H1 (cell line): ENCODE results near the gene CDH20. TPM values are rescaled to one million over a fixed set of nuclear protein-coding genes. Genes with fewer than 3 reads are reported as not detected.
A peak's percentile ranks its signal among the peaks of the same experiment; 100 is the strongest.

Source experiments
- EGR1 ChIP-seq: IDR thresholded peaks from 2 replicates; pipeline ENCODE4 v1.6.1; 2011; ENCODE audit warnings: low read depth, low read length, borderline replicate concordance
- FOSL1 ChIP-seq: IDR thresholded peaks from 2 replicates; pipeline ENCODE4 v1.6.1; 2011; ENCODE audit warnings: mild to moderate bottlenecking, low read depth, low read length, moderate library complexity; ENCODE audit not compliant: insufficient read depth
- HDAC6 ChIP-seq: IDR thresholded peaks from one replicate; pipeline ENCODE4 v1.7.1; 2012; ENCODE audit warnings: low read depth, mild to moderate bottlenecking, inconsistent platforms, low read length, moderate library complexity
- KDM4A ChIP-seq: IDR thresholded peaks from one replicate; pipeline ENCODE4 v1.7.1; 2012; ENCODE audit warnings: low read depth, mild to moderate bottlenecking, moderate library complexity, low read length, inconsistent platforms; ENCODE audit not compliant: severe bottlenecking
- NANOG ChIP-seq: IDR thresholded peaks from 2 replicates; pipeline ENCODE4 v1.6.1; 2011; ENCODE audit warnings: low read length, low read depth, mild to moderate bottlenecking, inconsistent platforms; ENCODE audit not compliant: insufficient read depth, poor library complexity, severe bottlenecking
- RNF2 ChIP-seq: fragments of 200-900, 300-1000 bp; sonication (generic); IDR thresholded peaks from 2 replicates; pipeline ENCODE4 v1.7.1; 2016; ENCODE audit warnings: borderline replicate concordance, low read depth, mild to moderate bottlenecking, antibody characterized with exemption, low read length; ENCODE audit not compliant: poor library complexity, severe bottlenecking; ENCODE audit errors: missing control alignments
- SIN3A ChIP-seq, 2 experiments: IDR thresholded peaks in 1 of 2; conservative IDR thresholded peaks in 1 of 2; 2 replicates each; pipeline ENCODE4 v1.6.1; 2011 to 2012; ENCODE audit warnings: low read length in 2 of 2, improper control_type of control experiment in 1 of 2, low read depth in 1 of 2, mild to moderate bottlenecking in 1 of 2
- polyA plus RNA-seq, 7 experiments: library from polyadenylated mRNA; depleted of rRNA in 3 of 7; stranded (reverse) in 5 of 7; unstranded in 2 of 7; fragments of >200 nt in 5 of 7; fragments of 200-250 nt in 2 of 7; gene quantifications; 1 replicate in 5 of 7; 2 replicates in 1 of 7; 4 replicates in 1 of 7; pipeline versions ENCODE4 v1.2.1 to v1.2.3, GENCODE V29; 2011 to 2013; ENCODE audit warnings: missing spikeins in 2 of 7, mixed read lengths in 2 of 7
- total RNA-seq: library from RNA; stranded (reverse); fragmentation: NEBNext Ultra II Directional; extraction: Animal tissue kit (Norgen Biotek cat#: 25700); gene quantifications from 2 replicates; pipeline ENCODE4 v1.2.1, GENCODE V29; 2021
- TF ChIP-seq, protein P1 (sequence below): IDR thresholded peaks from 2 replicates; pipeline ENCODE4 v1.6.1; 2012; ENCODE audit warnings: inconsistent platforms

The CDH20 gene
- total and polyA plus RNA-seq, 2 of the 8 experiments (the other 6 are each of a cell fraction or from before 2014, with no cell fraction given) = 0.07 to 0.12 TPM

DNA sequence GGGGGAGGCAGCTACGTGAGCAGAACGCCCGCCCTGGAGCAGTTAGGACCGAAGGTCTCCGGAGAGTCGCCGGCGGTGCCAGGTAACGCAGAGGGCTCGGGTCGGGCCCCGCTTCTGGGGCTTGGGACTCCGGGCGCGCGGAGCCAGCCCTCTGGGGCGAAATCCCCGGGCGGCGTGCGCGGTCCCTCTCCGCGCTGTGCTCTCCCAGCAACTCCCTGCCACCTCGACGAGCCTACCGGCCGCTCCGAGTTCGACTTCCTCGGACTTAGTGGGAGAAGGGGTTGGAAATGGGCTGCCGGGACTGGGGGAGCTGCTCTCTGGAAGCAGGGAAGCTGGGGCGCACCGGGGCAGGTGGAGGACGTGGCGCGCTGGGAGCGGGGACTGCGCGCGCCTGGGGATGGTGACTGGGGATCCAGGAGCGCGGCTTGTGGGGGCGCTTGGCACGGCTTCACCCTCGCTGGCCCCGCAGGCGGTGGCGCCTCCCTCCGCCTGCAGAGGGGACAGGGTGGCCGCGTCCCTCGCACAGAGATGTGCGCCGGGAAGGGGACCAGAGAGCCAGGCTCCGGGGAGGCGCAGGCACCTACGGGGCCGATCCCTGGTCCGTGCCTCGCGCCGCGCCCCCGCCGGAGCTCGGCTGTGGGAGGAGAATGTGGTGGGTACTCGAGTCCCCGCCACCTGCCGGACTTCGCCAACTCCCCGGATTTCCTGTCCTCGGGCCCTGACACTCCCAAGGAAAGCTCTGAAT is 688 bp downstream of the CDH20 start (continued):
- TF ChIP-seq NANOG (no peak), HDAC6 (no peak), RNF2 (peak; percentile 28), SIN3A (conservative IDR thresholded peaks at IDR 0.05 in 1 of 2, IDR thresholded peaks at IDR 0.05 in 1 of 2; ENCODE audit: low read depth in 1 of 2, low read length in 2 of 2) (peak in 1 of 2 experiments; percentile 20; a peak in 1 of 4 replicates), EGR1 (no peak), KDM4A (peak; percentile 99), FOSL1 (no peak)
- TF ChIP-seq, protein P1, sequence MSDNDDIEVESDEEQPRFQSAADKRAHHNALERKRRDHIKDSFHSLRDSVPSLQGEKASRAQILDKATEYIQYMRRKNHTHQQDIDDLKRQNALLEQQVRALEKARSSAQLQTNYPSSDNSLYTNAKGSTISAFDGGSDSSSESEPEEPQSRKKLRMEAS = 0 out of 2 replicates have a peak, but pooled peaks have one; percentile 31
